KMS-11 (cell line): ENCODE results near the gene IFT122.

Experiments
- H2AFZ ChIP-seq: fragments of 200-600 bp; sonication (generic); 2 replicates; pipeline ENCODE4 v1.6.1; 2016; ENCODE audit warnings: antibody characterized with exemption, mixed run types, low read depth
- H3K27ac ChIP-seq: fragments of 200-600 bp; sonication (generic); 2 replicates; pipeline ENCODE4 v1.6.1; 2016; ENCODE audit warnings: mild to moderate bottlenecking, mixed run types
- H3K27me3 ChIP-seq: fragments of 200-600 bp; sonication (generic); 2 replicates; pipeline ENCODE4 v1.6.1; 2017; ENCODE audit warnings: mild to moderate bottlenecking, low read depth, mixed run types, moderate library complexity; ENCODE audit not compliant: insufficient read depth
- H3K36me3 ChIP-seq: fragments of 200-600 bp; sonication (generic); 2 replicates; pipeline ENCODE4 v1.6.1; 2017; ENCODE audit warnings: mild to moderate bottlenecking, mixed run types; ENCODE audit not compliant: insufficient read depth
- H3K4me1 ChIP-seq: fragments of 200-600 bp; sonication (generic); 2 replicates; pipeline ENCODE4 v1.6.1; 2016; ENCODE audit warnings: mild to moderate bottlenecking, low read depth, mixed run types; ENCODE audit not compliant: poor library complexity, severe bottlenecking
- H3K4me2 ChIP-seq: fragments of 200-600 bp; sonication (generic); 2 replicates; pipeline ENCODE4 v1.7.0; 2016; ENCODE audit warnings: mild to moderate bottlenecking, mixed run types
- H3K4me3 ChIP-seq: fragments of 200-600 bp; sonication (generic); IDR thresholded peaks from 2 replicates; pipeline ENCODE4 v1.6.1; 2017; ENCODE audit warnings: low read depth, low read length, mixed read lengths; ENCODE audit not compliant: insufficient read depth
- H3K79me2 ChIP-seq: fragments of 200-600 bp; sonication (generic); 2 replicates; pipeline ENCODE4 v1.6.1; 2016; ENCODE audit warnings: low read depth, mixed run types; ENCODE audit not compliant: insufficient read depth
- H3K9ac ChIP-seq: fragments of 200-600 bp; sonication (generic); 2 replicates; pipeline ENCODE4 v1.6.1; 2016; ENCODE audit warnings: mild to moderate bottlenecking, mixed run types
- H4K20me1 ChIP-seq: fragments of 200-600 bp; sonication (generic); 2 replicates; pipeline ENCODE4 v1.6.1; 2016; ENCODE audit warnings: mild to moderate bottlenecking, mixed run types; ENCODE audit not compliant: insufficient read depth
- CTCF ChIP-seq: fragments of 200-600 bp; sonication (generic); conservative IDR thresholded peaks from 2 replicates; pipeline ENCODE4 v1.6.1; 2017; ENCODE audit warnings: low read depth, mild to moderate bottlenecking, antibody characterized with exemption, low read length, moderate library complexity, mixed read lengths

IFT122 gene

GRCh38 chr3:129442486-129442885 lies 2.5 kb downstream of the IFT122 start:
- Histone ChIP-seq H3K4me2 (no peak overlapping the region), H3K79me2 (peaks cover 31% of the 10 kb centered on the region)

DNA sequence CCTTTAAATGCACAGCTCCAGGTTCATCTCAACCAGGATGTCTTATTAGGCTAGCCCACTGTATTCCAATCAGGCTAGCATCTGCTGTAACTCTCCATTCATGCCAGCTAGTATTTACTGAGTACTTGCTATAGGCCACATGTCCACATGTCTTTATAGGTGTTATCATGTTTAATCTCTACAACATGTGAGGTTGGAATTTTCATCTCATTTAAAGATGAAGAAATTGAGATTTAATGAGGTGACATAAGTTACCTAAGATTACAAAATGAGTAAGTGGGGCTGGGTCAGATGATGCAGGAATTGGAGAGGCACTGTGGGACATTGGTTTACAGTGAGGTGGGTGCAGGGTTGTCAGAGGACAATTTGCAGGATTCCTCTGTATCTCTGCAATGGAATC lies 2.9 kb downstream of the IFT122 start:
- Histone ChIP-seq H4K20me1 (no peaks in the 10 kb centered on the region), H3K27me3 (no peaks in the 10 kb centered on the region), H3K4me2 (no peak overlapping the region), H3K4me1 (peaks cover 21% of the 10 kb centered on the region), H2AFZ (no peak overlapping the region), H3K9ac (no peak overlapping the region), H3K79me2 (peaks cover 27% of the 10 kb centered on the region), H3K4me3 (no peak overlapping the region), H3K27ac (no peak overlapping the region), H3K36me3 (no peaks in the 10 kb centered on the region)
- TF ChIP-seq CTCF: no peak

More at GRCh38 chr3:129442486-129442885, 2.5 kb downstream of the IFT122 start:
- Histone ChIP-seq H3K27ac (no peak overlapping the region), H3K4me1 (peaks cover 26% of the 10 kb centered on the region), H3K36me3 (no peaks in the 10 kb centered on the region), H3K27me3 (no peaks in the 10 kb centered on the region), H3K4me3 (no peak overlapping the region), H3K9ac (no peak overlapping the region), H2AFZ (no peak overlapping the region), H4K20me1 (no peaks in the 10 kb centered on the region)
- no peak for TF ChIP-seq CTCF

DNA sequence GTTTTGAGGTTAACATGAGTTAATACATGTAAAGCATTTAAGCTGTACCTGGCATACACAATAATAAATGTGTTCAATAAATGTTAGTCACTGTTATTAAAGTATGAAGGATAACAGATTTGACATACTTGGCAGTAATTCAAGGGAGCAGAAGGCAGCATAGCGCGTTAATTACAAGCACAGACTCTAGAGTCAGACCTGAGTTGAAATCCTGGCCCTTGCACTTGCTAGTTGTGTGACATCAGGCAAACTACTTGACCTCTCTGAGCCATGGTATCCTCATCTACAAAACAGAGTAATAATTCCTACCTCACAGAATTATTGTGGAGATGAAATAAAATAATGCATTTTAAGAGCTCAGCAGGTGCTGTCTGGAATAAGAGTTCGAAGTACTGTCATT lies 5.4 kb downstream of the IFT122 start:
- peaks cover 9% of the 10 kb centered on the region; the same call in 1 of the 2 replicates for H3K79me2 ChIP-seq

GRCh38 chr3:129446926-129447325 lies 6.9 kb downstream of the IFT122 start:
- Histone ChIP-seq H3K79me2 (peaks cover 4% of the 10 kb centered on the region; the same call in 1 of the 2 replicates), H3K4me1 (peaks cover 2% of the 10 kb centered on the region), H4K20me1 (no peaks in the 10 kb centered on the region), H3K4me3 (no peak overlapping the region), H3K27ac (no peak overlapping the region), H3K4me2 (no peak overlapping the region), H2AFZ (no peak overlapping the region), H3K9ac (no peak overlapping the region), H3K27me3 (no peaks in the 10 kb centered on the region), H3K36me3 (no peaks in the 10 kb centered on the region)
- no peak for TF ChIP-seq CTCF

More for the DNA sequence above, 5.4 kb downstream of the IFT122 start:
- Histone ChIP-seq H3K4me2 (no peak overlapping the region), H3K9ac (no peak overlapping the region), H3K27ac (no peak overlapping the region), H3K27me3 (no peaks in the 10 kb centered on the region), H3K4me1 (peaks cover 13% of the 10 kb centered on the region), H3K4me3 (no peak overlapping the region), H3K36me3 (no peaks in the 10 kb centered on the region), H4K20me1 (no peaks in the 10 kb centered on the region), H2AFZ (no peak overlapping the region)
- no peak for TF ChIP-seq CTCF
